Loucy (cell line): ENCODE data around the gene FRMD5.

Experiments used
- H2AFZ ChIP-seq: fragments of 200-600 bp; sonication (generic); 2 replicates; pipeline ENCODE4 v1.6.0; 2016; ENCODE audit warnings: antibody characterized with exemption, mild to moderate bottlenecking, low read length, moderate library complexity
- H3F3A ChIP-seq: fragments of 200-600 bp; 2 replicates; pipeline ENCODE4 v1.6.0; 2016; ENCODE audit warnings: antibody characterized with exemption, low read depth, mild to moderate bottlenecking
- H3K27me3 ChIP-seq: fragments of 200-600 bp; sonication (generic); 2 replicates; pipeline ENCODE4 v1.6.1; 2014; ENCODE audit warnings: low read length, mild to moderate bottlenecking; ENCODE audit not compliant: insufficient read depth, poor library complexity, severe bottlenecking
- H3K36me3 ChIP-seq: fragments of 200-600 bp; sonication (generic); 2 replicates; pipeline ENCODE4 v1.6.1; 2016; ENCODE audit warnings: low read length; ENCODE audit not compliant: insufficient read depth
- H3K4me1 ChIP-seq: fragments of 200-600 bp; sonication (generic); 2 replicates; pipeline ENCODE4 v1.5.1; 2014; ENCODE audit warnings: low read length, mild to moderate bottlenecking; ENCODE audit not compliant: insufficient read depth, poor library complexity, severe bottlenecking
- H3K4me2 ChIP-seq: fragments of 200-600 bp; sonication (generic); 2 replicates; pipeline ENCODE4 v1.6.0; 2014; ENCODE audit warnings: antibody characterized with exemption, low read length, low read depth, mild to moderate bottlenecking; ENCODE audit not compliant: poor library complexity, severe bottlenecking
- H3K4me3 ChIP-seq: fragments of 200-600 bp; sonication (generic); 2 replicates; pipeline ENCODE4 v1.5.1; 2014; ENCODE audit warnings: low read length, mild to moderate bottlenecking, mixed read lengths; ENCODE audit not compliant: poor library complexity, severe bottlenecking
- H3K79me2 ChIP-seq: fragments of 200-600 bp; sonication (generic); 2 replicates; pipeline ENCODE4 v1.6.1; 2014; ENCODE audit warnings: low read length; ENCODE audit not compliant: insufficient read depth
- H3K9ac ChIP-seq: fragments of 200-600 bp; sonication (generic); 2 replicates; pipeline ENCODE4 v1.6.0; 2014; ENCODE audit warnings: mild to moderate bottlenecking, low read depth, low read length, moderate library complexity; ENCODE audit not compliant: poor library complexity, severe bottlenecking
- H3K9me2 ChIP-seq: fragments of 200-600 bp; sonication (generic); replicated peaks from 2 replicates; pipeline ENCODE4 v1.6.1; 2016; ENCODE audit warnings: low read depth, low read length, mixed read lengths
- H3K9me3 ChIP-seq: fragments of 200-600 bp; sonication (generic); 2 replicates; pipeline ENCODE4 v1.6.1; 2014; ENCODE audit warnings: mild to moderate bottlenecking, antibody characterized with exemption, low read length, low read depth; ENCODE audit not compliant: insufficient read depth
- H4K20me1 ChIP-seq: fragments of 200-600 bp; sonication (generic); 2 replicates; pipeline ENCODE4 v1.6.0; 2014; ENCODE audit warnings: antibody characterized with exemption, low read length, mild to moderate bottlenecking; ENCODE audit not compliant: insufficient read depth, poor library complexity, severe bottlenecking
- EZH2phosphoT487 ChIP-seq: fragments of 200-600 bp; IDR thresholded peaks from 2 replicates; pipeline ENCODE4 v1.6.1; 2018; ENCODE audit warnings: antibody characterized with exemption, mild to moderate bottlenecking, moderate library complexity, borderline replicate concordance
- TF ChIP-seq, protein P1 (sequence below): fragments of 200-600 bp; sonication (generic); conservative IDR thresholded peaks from 2 replicates; pipeline ENCODE4 v1.5.1; 2014; ENCODE audit warnings: mild to moderate bottlenecking, antibody characterized with exemption, low read length

Gene FRMD5

DNA sequence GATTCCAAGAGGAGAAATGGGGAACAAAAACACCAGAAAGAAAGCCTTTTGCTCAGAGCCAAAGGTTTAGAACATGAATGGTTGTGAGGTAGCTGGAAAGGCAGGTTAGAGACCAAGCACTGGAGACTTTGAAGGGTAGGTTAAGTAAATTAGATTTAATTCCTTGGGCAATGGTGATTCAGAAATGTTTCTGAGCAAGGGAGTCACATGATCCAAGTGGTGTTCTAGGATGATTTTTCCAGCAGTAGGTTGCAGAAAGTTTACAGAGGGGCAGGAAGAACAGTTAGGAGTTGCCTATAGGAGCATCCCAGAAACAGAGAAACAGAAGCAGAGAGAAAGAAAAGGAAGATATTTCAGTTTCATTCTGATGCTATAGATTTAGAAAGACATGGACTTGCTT lies 228.4 kb downstream of the FRMD5 start:
- no peaks in the 10 kb centered on the region for H3K79me2 ChIP-seq
- H3K9me3 ChIP-seq: no peaks in the 10 kb centered on the region
- H3F3A ChIP-seq: no peaks in the 10 kb centered on the region
- H3K36me3 ChIP-seq: no peaks in the 10 kb centered on the region
- H2AFZ ChIP-seq: no peak overlapping the region
- no peaks in the 10 kb centered on the region for H4K20me1 ChIP-seq
- H3K9ac ChIP-seq: no peak overlapping the region
- H3K27me3 ChIP-seq: no peaks in the 10 kb centered on the region
- H3K4me2 ChIP-seq: no peak overlapping the region
- TF ChIP-seq, protein P1, sequence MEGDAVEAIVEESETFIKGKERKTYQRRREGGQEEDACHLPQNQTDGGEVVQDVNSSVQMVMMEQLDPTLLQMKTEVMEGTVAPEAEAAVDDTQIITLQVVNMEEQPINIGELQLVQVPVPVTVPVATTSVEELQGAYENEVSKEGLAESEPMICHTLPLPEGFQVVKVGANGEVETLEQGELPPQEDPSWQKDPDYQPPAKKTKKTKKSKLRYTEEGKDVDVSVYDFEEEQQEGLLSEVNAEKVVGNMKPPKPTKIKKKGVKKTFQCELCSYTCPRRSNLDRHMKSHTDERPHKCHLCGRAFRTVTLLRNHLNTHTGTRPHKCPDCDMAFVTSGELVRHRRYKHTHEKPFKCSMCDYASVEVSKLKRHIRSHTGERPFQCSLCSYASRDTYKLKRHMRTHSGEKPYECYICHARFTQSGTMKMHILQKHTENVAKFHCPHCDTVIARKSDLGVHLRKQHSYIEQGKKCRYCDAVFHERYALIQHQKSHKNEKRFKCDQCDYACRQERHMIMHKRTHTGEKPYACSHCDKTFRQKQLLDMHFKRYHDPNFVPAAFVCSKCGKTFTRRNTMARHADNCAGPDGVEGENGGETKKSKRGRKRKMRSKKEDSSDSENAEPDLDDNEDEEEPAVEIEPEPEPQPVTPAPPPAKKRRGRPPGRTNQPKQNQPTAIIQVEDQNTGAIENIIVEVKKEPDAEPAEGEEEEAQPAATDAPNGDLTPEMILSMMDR: no peak
- no peak for TF ChIP-seq EZH2phosphoT487
- no peaks in the 10 kb centered on the region for H3K9me2 ChIP-seq
- no peak overlapping the region for H3K4me3 ChIP-seq
- H3K4me1 ChIP-seq: no peaks in the 10 kb centered on the region

DNA sequence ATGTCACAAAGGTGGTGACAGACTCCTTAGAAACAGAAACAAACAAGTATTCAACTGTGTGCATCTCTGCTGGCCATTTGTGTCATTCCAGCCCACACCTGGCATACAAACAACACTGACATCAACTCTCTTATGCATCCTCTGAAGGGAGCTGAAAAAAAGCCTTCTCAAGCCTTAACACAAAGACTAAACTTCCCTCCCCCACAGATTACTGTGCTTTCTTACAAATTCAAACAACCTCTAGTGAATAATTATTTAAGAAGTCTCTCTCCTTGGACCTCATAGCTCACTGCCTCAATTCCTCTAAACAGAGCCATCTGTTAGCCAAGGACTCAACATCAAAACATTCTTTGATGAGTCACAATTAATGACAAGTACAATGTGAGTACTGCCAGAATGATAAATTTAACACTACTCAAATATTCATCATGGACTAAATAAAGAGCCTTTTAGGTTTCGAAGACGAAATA lies 236.2 kb downstream of the FRMD5 start:
- Histone ChIP-seq H3K79me2 (no peaks in the 10 kb centered on the region), H3K27me3 (no peaks in the 10 kb centered on the region), H3K36me3 (no peaks in the 10 kb centered on the region), H4K20me1 (no peaks in the 10 kb centered on the region), H3K4me3 (no peak overlapping the region), H3K9ac (no peak overlapping the region), H3K9me3 (no peaks in the 10 kb centered on the region), H2AFZ (no peak overlapping the region), H3K4me2 (no peak overlapping the region), H3K4me1 (no peaks in the 10 kb centered on the region), H3F3A (no peaks in the 10 kb centered on the region), H3K9me2 (no peaks in the 10 kb centered on the region)
- TF ChIP-seq EZH2phosphoT487: no peak
- TF ChIP-seq, protein P1: no peak

DNA sequence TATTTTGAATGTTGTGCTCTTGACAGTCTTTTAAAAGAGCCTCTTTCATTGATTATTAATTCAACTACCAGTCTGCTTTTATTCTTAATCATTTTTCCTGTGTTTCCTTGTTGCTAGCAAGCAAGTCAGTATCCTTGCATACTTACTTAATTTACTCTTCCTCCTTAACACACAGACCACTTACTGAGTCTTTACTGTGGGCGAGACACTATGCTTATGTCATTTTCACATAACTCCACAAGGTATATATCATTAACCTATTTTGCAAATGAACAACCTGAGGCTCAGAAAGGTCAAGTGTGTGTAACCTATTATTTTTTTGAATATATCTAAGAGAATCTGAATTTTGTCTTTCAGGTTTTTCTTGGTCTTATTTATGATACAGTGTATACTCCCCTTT lies 237.3 kb downstream of the FRMD5 start:
- Histone ChIP-seq H3F3A (no peaks in the 10 kb centered on the region), H3K4me3 (no peak overlapping the region), H3K9me3 (no peaks in the 10 kb centered on the region), H3K79me2 (no peaks in the 10 kb centered on the region), H3K36me3 (no peaks in the 10 kb centered on the region), H3K9me2 (no peaks in the 10 kb centered on the region), H3K27me3 (no peaks in the 10 kb centered on the region), H3K9ac (no peak overlapping the region), H3K4me2 (no peak overlapping the region), H4K20me1 (no peaks in the 10 kb centered on the region), H3K4me1 (peaks cover 8% of the 10 kb centered on the region), H2AFZ (no peak overlapping the region)
- TF ChIP-seq, protein P1: no peak
- no peak for TF ChIP-seq EZH2phosphoT487
